Stomach (tissue), 9 donors: Measurements from ENCODE around the gene CXCR3. TPM values are rescaled to one million over a fixed set of nuclear protein-coding genes. Genes with fewer than 3 reads are reported as not detected.

Experiments
- DNase-seq, 2 donors: peaks; one replicate each; pipeline versions ENCODE4 v3.0.0 to v3.0.0-alpha.2; 2013 to 2019
- H3K27ac ChIP-seq, 5 donors: fragments of 200-600 bp in 4 of 5; sonication (generic) in 4 of 5; one replicate each; pipeline ENCODE4 v1.5.1; 2013 to 2019; ENCODE audit warnings: mild to moderate bottlenecking in 1 of 5, moderate library complexity in 1 of 5
- H3K27me3 ChIP-seq, 3 donors: fragments of 200-600 bp; sonication (generic); one replicate each; pipeline ENCODE4 v1.5.1; 2017 to 2019; ENCODE audit warnings: mixed run types in 1 of 3
- H3K36me3 ChIP-seq, 4 donors: fragments of 200-600 bp; sonication (generic); 1 replicate in 3 of 4; 2 replicates in 1 of 4; pipeline ENCODE4 v1.5.1; 2016 to 2019
- H3K4me1 ChIP-seq, 4 donors: fragments of 200-600 bp; sonication (generic); one replicate each; pipeline ENCODE4 v1.5.1; 2016 to 2019
- H3K4me3 ChIP-seq, 4 donors: fragments of 200-600 bp; sonication (generic) in 3 of 4; one replicate each; pipeline ENCODE4 v1.5.1; 2016 to 2019; ENCODE audit warnings: mild to moderate bottlenecking in 1 of 4
- H3K9me3 ChIP-seq, 4 donors: fragments of 200-600 bp; sonication (generic); one replicate each; pipeline ENCODE4 v1.5.1; 2016 to 2019
- CTCF ChIP-seq, 7 experiments: fragments of 450-650 bp in 4 of 7; fragments of 200-600 bp in 3 of 7; sonication (generic) in 3 of 7; IDR thresholded peaks; one replicate each; pipeline ENCODE4 v1.5.1; 2016 to 2019; ENCODE audit warnings: antibody characterized with exemption in 7 of 7, control low read depth in 2 of 7, mild to moderate bottlenecking in 1 of 7
- EP300 ChIP-seq: sonication (generic); formaldehyde crosslinking; IDR thresholded peaks from one replicate; pipeline ENCODE4 v1.6.1; 2017; ENCODE audit warnings: antibody characterized with exemption
- POLR2A ChIP-seq, 4 donors: fragments of 450-650 bp; IDR thresholded peaks; one replicate each; pipeline ENCODE4 v1.6.1; 2016; ENCODE audit warnings: antibody characterized with exemption in 4 of 4, control low read depth in 2 of 4, mild to moderate bottlenecking in 1 of 4, moderate library complexity in 1 of 4
- POLR2AphosphoS5 ChIP-seq, 3 donors: sonication (generic); formaldehyde crosslinking; IDR thresholded peaks; one replicate each; pipeline ENCODE4 v1.6.1; 2016; ENCODE audit warnings: antibody characterized with exemption in 3 of 3
- WGBS, 5 donors: extraction: QIAGEN DNeasy Blood & Tissue Kit in 3 of 5; methylation state at CpG; one replicate each; pipeline versions ENCODE4 v1.1.5 to v1.1.7; 2013 to 2018; 5-methylcytosine and 5-hydroxymethylcytosine counted together
- intact Hi-C: fragments of 100-400 bp; cut with DNase I; formaldehyde crosslinking; loops from one replicate; pipeline ENCODE4 v1.15.1; 2023; ENCODE audit warnings: low total_unique reads
- polyA plus RNA-seq, 3 donors: library from polyadenylated mRNA; stranded (reverse); fragments of 200-250 nt; gene quantifications; one replicate each; pipeline ENCODE4 v1.2.3, GENCODE V29; 2013
- total RNA-seq, 5 donors: library from RNA; depleted of rRNA; stranded (reverse); fragments of >200 nt; gene quantifications; one replicate each; pipeline versions ENCODE4 v1.1.0 to v1.2.3, GENCODE V29; 2014 to 2016
- donor health status: healthy with polysubstance abuse.
- donor health status: Bipolar disorder and iron deficiency.
- donor health status: healthy.

The CXCR3 gene
- total and polyA plus RNA-seq, 8 donors: 0.19 to 1.5 (median 0.28) TPM; not detected in 5

DNA sequence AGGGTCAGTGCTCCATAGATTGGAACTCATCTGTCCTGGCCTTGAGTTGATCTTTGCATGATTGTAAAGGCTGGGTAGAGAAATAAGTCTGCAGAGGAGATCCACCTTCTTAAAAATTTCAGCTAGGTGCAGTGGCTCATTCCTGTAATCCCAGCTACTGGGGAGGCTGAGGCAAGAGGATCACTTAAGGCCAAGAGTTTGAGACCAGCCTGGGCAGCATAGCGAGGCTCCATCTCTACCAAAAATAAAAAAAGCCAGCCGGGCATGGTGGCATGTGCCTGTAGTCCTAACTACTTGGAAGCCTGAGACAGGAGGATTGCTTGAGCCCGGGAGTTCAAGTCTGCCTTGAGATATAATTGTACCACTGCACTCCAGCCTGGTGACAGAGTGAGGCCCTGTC lies 476 bp upstream of the CXCR3 start:
- H3K4me1 ChIP-seq: peaks cover 9 to 30% (median 22%) of the 10 kb centered on the region in 4 donors
- H3K36me3 ChIP-seq: peaks cover 0 to 11% (median 9%) of the 10 kb centered on the region in 4 donors
- H3K27ac ChIP-seq: no peak overlapping the region
- 83 to 94% (median 88%) methylated on average over 3 of the region's 3 CpGs for WGBS, 5 donors
- no peak overlapping the region for H3K4me3 ChIP-seq
- H3K9me3 ChIP-seq: no peaks in the 10 kb centered on the region
- no peaks in the 10 kb centered on the region for H3K27me3 ChIP-seq
- intact Hi-C loops: no loop called here
- no peak for DNase-seq
- TF ChIP-seq POLR2A (IDR thresholded peaks at IDR 0.05): no peak
- TF ChIP-seq CTCF (IDR thresholded peaks at IDR 0.05): no peak
- TF ChIP-seq EP300: no peak
- no peak for TF ChIP-seq POLR2AphosphoS5 (IDR thresholded peaks at IDR 0.05)

DNA sequence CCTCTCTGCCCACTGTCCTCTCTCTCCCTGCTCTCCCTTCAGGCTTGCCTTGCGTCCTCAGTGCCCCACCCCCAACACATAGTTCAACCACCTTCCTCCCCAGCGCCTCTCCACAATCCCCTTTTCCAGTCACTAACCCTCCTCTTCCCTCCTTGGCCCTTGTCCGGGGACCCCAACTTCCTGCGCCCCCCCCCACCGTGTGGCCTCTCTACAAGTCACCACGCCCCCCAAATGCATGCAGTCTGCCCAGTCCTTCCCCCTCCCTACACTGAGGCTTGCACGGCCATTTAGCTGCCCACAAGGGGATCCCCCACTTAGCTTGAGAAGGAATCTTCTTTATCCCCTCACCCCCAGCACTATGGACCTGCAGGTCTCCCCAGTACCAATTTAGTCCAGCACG lies 569 bp downstream of the CXCR3 start:
- Histone ChIP-seq H3K27me3 (no peaks in the 10 kb centered on the region), H3K9me3 (no peaks in the 10 kb centered on the region), H3K36me3 (peaks cover 0 to 21% (median 20%) of the 10 kb centered on the region in 4 donors), H3K27ac (peak overlapping the region in 2 of 5 donors; percentile 5 to 57), H3K4me1 (peaks cover 5 to 20% (median 12%) of the 10 kb centered on the region in 4 donors), H3K4me3 (peak overlapping the region in 2 of 4 donors; percentile 4 to 11)
- WGBS, 5 donors: 68 to 83% (median 74%) methylated on average over 7 to 8 of the region's 8 CpGs
- DNase-seq: no peak
- intact Hi-C loops: no loop called here
- TF ChIP-seq EP300 (no peak), POLR2A (IDR thresholded peaks at IDR 0.05) (no peak), CTCF (IDR thresholded peaks at IDR 0.05) (no peak), POLR2AphosphoS5 (IDR thresholded peaks at IDR 0.05) (no peak)

DNA sequence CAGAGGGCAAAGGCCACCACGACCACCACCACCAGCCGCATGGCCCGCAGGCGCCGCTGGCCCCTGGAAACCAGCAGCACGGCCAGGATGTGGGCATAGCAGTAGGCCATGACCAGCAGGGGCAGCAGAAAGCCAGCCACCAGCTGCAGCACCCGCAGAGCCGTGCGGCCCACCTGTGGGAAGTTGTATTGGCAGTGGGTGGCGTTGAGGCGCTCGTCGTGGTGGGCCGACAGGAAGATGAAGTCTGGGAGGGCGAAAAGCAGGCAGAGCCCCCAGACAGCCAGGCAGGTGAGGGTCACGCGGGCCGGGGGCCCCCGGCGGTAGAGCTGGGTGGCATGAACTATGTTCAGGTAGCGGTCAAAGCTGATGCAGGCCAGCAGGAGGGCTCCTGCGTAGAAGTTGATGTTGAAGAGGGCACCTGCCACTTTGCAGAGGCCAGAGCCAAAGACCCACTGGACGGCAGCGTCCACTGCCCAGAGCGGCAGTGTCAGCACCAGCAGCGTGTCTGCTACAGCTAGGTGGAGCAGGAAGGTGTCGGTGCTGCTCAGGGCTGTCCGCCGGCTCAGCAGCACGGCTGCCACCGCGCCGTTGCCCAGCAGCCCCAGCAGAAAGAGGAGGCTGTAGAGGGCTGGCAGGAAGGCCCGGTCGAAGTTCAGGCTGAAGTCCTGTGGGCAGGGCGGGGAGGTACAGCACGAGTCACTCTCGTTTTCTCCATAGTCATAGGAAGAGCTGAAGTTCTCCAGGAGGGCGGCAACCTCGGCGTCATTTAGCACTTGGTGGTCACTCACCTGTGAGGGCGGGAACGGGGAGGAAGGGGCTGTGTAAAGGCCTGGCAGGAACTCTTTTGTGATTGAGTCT lies 1.4 kb downstream of the CXCR3 start:
- TF ChIP-seq POLR2A (IDR thresholded peaks at IDR 0.05) (no peak), POLR2AphosphoS5 (IDR thresholded peaks at IDR 0.05) (no peak), EP300 (no peak), CTCF (IDR thresholded peaks at IDR 0.05) (no peak)
- peaks cover 0 to 11% (median 4%) of the 10 kb centered on the region in 4 donors for H3K4me1 ChIP-seq
- no peaks in the 10 kb centered on the region for H3K9me3 ChIP-seq
- DNase-seq: peak in 1 of 2 donors; percentile 48
- WGBS, 5 donors: 65 to 86% (median 76%) methylated on average over 12 to 43 of the region's 43 CpGs
- H3K36me3 ChIP-seq: peaks cover 0 to 29% (median 26%) of the 10 kb centered on the region in 4 donors
- H3K4me3 ChIP-seq: peak overlapping the region in 2 of 4 donors; percentile 9 to 11
- peak overlapping the region in 2 of 5 donors; percentile 5 to 57 for H3K27ac ChIP-seq
- H3K27me3 ChIP-seq: no peaks in the 10 kb centered on the region
- intact Hi-C loops: no loop called here

DNA sequence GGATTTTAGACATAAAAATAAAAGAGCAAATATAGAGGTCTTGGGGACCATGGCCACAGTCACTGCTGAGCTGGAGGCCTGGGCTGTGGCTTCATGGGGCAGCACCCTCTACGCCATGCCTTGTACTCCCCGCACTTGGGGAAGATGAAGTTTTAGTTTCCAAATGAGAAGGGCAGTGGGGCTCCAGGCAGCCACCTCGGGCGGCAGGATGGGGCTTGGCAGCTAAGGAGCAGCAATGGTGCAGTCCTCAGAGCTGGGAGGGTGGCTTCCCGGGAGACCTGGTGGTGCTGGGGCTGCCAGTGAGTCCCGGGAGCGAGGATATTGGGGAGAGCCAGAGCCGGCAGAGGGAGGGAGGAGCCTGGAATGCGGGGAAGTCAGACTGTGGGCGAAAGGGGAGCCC lies 2.4 kb downstream of the CXCR3 start:
- H3K27ac ChIP-seq: no peak overlapping the region
- H3K9me3 ChIP-seq: no peaks in the 10 kb centered on the region
- H3K4me3 ChIP-seq: peak overlapping the region in 1 of 4 donors; percentile 4
- intact Hi-C loops: no loop called here
- peaks cover 0 to 6% (median 0%) of the 10 kb centered on the region in 4 donors for H3K4me1 ChIP-seq
- DNase-seq: no peak
- H3K27me3 ChIP-seq: no peaks in the 10 kb centered on the region
- WGBS, 5 donors: 71 to 89% (median 82%) methylated on average over 7 to 10 of the region's 10 CpGs
- TF ChIP-seq POLR2A (IDR thresholded peaks at IDR 0.05) (no peak), CTCF (IDR thresholded peaks at IDR 0.05) (no peak), EP300 (no peak), POLR2AphosphoS5 (IDR thresholded peaks at IDR 0.05) (no peak)
- peaks cover 0 to 39% (median 36%) of the 10 kb centered on the region in 4 donors for H3K36me3 ChIP-seq
